Smooth muscle cell (in vitro differentiated cells): Measurements from ENCODE around the gene GNB2. TPM values are rescaled to one million over a fixed set of nuclear protein-coding genes. Genes with fewer than 3 reads are reported as not detected.
"Not testable (repeated sequence)": the region's sequence is repeated elsewhere in the genome, so short reads cannot be mapped to it uniquely, and the experiment has no call there.

Experiments
- DNase-seq: peaks from one replicate; lab custom pipeline; 2025; ENCODE audit not compliant: unreplicated experiment; lab: John Stamatoyannopoulos, UW
- H2AFZ ChIP-seq: fragments of 200-600 bp; sonication (generic); 2 replicates; pipeline ENCODE4 v1.6.0; 2016; ENCODE audit warnings: antibody characterized with exemption, low read depth, mild to moderate bottlenecking
- H3F3A ChIP-seq: fragments of 200-600 bp; sonication (generic); 2 replicates; pipeline ENCODE4 v1.6.0; 2017; ENCODE audit warnings: antibody characterized with exemption, low read depth
- H3K27ac ChIP-seq: fragments of 200-600 bp; sonication (generic); 2 replicates; pipeline ENCODE4 v1.5.1; 2016; ENCODE audit warnings: low read depth, mild to moderate bottlenecking
- H3K27me3 ChIP-seq: fragments of 200-600 bp; sonication (generic); 2 replicates; pipeline ENCODE4 v1.6.1; 2016; ENCODE audit warnings: low read depth, mild to moderate bottlenecking
- H3K36me3 ChIP-seq: fragments of 200-600 bp; sonication (generic); 2 replicates; pipeline ENCODE4 v1.5.1; 2016; ENCODE audit warnings: low read depth
- H3K4me1 ChIP-seq: fragments of 200-600 bp; sonication (generic); 2 replicates; pipeline ENCODE4 v1.5.1; 2016; ENCODE audit warnings: low read depth
- H3K4me2 ChIP-seq: fragments of 200-600 bp; sonication (generic); 2 replicates; pipeline ENCODE4 v1.6.0; 2016; ENCODE audit warnings: mild to moderate bottlenecking
- H3K4me3 ChIP-seq: fragments of 200-600 bp; sonication (generic); 2 replicates; pipeline ENCODE4 v1.5.1; 2016; ENCODE audit warnings: mild to moderate bottlenecking
- H3K79me2 ChIP-seq: fragments of 200-600 bp; sonication (generic); 2 replicates; pipeline ENCODE4 v1.6.0; 2016; ENCODE audit warnings: low read depth, mild to moderate bottlenecking
- H3K9ac ChIP-seq: fragments of 200-600 bp; sonication (generic); 2 replicates; pipeline ENCODE4 v1.6.0; 2016; ENCODE audit warnings: low read depth
- H3K9me3 ChIP-seq: fragments of 200-600 bp; sonication (generic); replicated peaks from 2 replicates; pipeline ENCODE4 v1.5.1; 2016; ENCODE audit warnings: low read depth
- H4K20me1 ChIP-seq: fragments of 200-600 bp; sonication (generic); 2 replicates; pipeline ENCODE4 v1.6.0; 2016; ENCODE audit warnings: low read depth
- WGBS: methylation state at CpG from one replicate; pipeline ENCODE4 v1.1.7; 2016; ENCODE audit warnings: low lambda C conversion rate; 5-methylcytosine and 5-hydroxymethylcytosine counted together
- polyA plus RNA-seq: library from polyadenylated mRNA; unstranded; fragments of >200 nt; fragmentation: Nextera tagmentation; extraction: Ambion mirVana; gene quantifications from 2 replicates; pipeline ENCODE4 v1.2.1, GENCODE V29; 2016
- total RNA-seq: library from RNA; depleted of rRNA; stranded (reverse); fragments of >200 nt; gene quantifications from 2 replicates; pipeline ENCODE4 v1.2.3, GENCODE V29; 2014
- TF ChIP-seq, protein P1 (sequence below): fragments of 200-600 bp; sonication (generic); IDR thresholded peaks from 2 replicates; pipeline ENCODE4 v1.5.1; 2017; ENCODE audit warnings: borderline replicate concordance, mild to moderate bottlenecking, antibody characterized with exemption; ENCODE audit not compliant: insufficient read depth, poor library complexity, severe bottlenecking

The GNB2 gene
- total and polyA plus RNA-seq, 2 experiments from 2014 or later, result 90.7 to 219 TPM

DNA sequence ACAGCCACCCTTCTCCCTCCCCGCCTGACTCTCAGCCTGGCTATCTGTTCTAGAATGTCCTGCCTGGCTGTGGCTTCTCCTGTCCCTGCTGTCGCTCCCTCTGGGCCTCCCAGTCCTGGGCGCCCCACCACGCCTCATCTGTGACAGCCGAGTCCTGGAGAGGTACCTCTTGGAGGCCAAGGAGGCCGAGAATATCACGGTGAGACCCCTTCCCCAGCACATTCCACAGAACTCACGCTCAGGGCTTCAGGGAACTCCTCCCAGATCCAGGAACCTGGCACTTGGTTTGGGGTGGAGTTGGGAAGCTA, 47.9 kb downstream of the GNB2 start:
- no peaks in the 10 kb centered on the region for H3K79me2 ChIP-seq
- no peak overlapping the region for H3K9ac ChIP-seq
- H4K20me1 ChIP-seq, result no peaks in the 10 kb centered on the region
- no peaks in the 10 kb centered on the region for H3K36me3 ChIP-seq
- peaks cover 49% of the 10 kb centered on the region for H3K27me3 ChIP-seq
- no peak overlapping the region for H3K27ac ChIP-seq
- H3F3A ChIP-seq, result peaks cover 3% of the 10 kb centered on the region
- TF ChIP-seq, protein P1, sequence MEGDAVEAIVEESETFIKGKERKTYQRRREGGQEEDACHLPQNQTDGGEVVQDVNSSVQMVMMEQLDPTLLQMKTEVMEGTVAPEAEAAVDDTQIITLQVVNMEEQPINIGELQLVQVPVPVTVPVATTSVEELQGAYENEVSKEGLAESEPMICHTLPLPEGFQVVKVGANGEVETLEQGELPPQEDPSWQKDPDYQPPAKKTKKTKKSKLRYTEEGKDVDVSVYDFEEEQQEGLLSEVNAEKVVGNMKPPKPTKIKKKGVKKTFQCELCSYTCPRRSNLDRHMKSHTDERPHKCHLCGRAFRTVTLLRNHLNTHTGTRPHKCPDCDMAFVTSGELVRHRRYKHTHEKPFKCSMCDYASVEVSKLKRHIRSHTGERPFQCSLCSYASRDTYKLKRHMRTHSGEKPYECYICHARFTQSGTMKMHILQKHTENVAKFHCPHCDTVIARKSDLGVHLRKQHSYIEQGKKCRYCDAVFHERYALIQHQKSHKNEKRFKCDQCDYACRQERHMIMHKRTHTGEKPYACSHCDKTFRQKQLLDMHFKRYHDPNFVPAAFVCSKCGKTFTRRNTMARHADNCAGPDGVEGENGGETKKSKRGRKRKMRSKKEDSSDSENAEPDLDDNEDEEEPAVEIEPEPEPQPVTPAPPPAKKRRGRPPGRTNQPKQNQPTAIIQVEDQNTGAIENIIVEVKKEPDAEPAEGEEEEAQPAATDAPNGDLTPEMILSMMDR, result no peak
- DNase-seq, result no peak
- H3K4me3 ChIP-seq, result no peak overlapping the region
- H2AFZ ChIP-seq, result no peak overlapping the region
- H3K9me3 ChIP-seq, result no peaks in the 10 kb centered on the region
- peaks cover 11% of the 10 kb centered on the region for H3K4me1 ChIP-seq
- WGBS, result 82% methylated on average over 8 of the region's 8 CpGs
- H3K4me2 ChIP-seq, result no peak overlapping the region

DNA sequence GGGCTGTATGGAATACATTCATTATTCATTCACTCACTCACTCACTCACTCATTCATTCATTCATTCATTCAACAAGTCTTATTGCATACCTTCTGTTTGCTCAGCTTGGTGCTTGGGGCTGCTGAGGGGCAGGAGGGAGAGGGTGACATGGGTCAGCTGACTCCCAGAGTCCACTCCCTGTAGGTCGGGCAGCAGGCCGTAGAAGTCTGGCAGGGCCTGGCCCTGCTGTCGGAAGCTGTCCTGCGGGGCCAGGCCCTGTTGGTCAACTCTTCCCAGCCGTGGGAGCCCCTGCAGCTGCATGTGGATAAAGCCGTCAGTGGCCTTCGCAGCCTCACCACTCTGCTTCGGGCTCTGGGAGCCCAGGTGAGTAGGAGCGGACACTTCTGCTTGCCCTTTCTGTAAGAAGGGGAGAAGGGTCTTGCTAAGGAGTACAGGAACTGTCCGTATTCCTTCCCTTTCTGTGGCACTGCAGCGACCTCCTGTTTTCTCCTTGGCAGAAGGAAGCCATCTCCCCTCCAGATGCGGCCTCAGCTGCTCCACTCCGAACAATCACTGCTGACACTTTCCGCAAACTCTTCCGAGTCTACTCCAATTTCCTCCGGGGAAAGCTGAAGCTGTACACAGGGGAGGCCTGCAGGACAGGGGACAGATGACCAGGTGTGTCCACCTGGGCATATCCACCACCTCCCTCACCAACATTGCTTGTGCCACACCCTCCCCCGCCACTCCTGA, 49.1 kb downstream of the GNB2 start:
- Histone ChIP-seq H3K36me3 (no peaks in the 10 kb centered on the region), H3K27ac (no peak overlapping the region), H3K4me1 (peaks cover 11% of the 10 kb centered on the region), H3K9ac (no peak overlapping the region), H2AFZ (no peak overlapping the region), H4K20me1 (no peaks in the 10 kb centered on the region), H3F3A (peaks cover 3% of the 10 kb centered on the region), H3K79me2 (no peaks in the 10 kb centered on the region), H3K4me2 (no peak overlapping the region), H3K9me3 (no peaks in the 10 kb centered on the region), H3K27me3 (peaks cover 49% of the 10 kb centered on the region), H3K4me3 (no peak overlapping the region)
- no peak for DNase-seq
- TF ChIP-seq, protein P1, result no peak
- 90% methylated on average over 17 of the region's 17 CpGs for WGBS

DNA sequence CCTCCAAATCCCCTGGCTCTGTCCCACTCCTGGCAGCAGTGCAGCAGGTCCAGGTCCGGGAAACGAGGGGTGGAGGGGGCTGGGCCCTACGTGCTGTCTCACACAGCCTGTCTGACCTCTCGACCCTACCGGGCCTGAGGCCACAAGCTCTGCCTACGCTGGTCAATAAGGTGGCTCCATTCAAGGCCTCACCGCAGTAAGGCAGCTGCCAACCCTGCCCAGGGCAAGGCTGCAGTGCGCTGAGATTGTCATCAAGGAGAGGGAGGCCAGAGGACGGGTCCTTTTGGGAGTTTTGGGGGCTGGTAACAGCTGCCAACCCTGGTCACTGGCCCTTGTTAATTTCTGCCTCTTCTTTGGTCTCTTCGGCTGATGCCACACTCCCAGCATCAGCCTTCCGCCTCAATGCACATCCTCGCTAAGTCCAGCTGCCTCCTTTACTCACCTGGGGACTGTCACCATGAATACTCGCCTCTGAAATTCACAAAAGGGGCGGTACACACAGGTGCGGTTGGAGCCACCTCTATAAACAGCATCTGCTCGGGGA, 50.3 kb downstream of the GNB2 start:
- Histone ChIP-seq H3K36me3 (no peaks in the 10 kb centered on the region), H3K27me3 (peaks cover 51% of the 10 kb centered on the region), H3K27ac (no peak overlapping the region), H3K79me2 (no peaks in the 10 kb centered on the region), H3K9me3 (no peaks in the 10 kb centered on the region), H3K4me3 (no peak overlapping the region), H3K9ac (no peak overlapping the region), H2AFZ (no peak overlapping the region), H4K20me1 (no peaks in the 10 kb centered on the region), H3K4me2 (no peak overlapping the region), H3F3A (peaks cover 3% of the 10 kb centered on the region), H3K4me1 (peaks cover 11% of the 10 kb centered on the region)
- WGBS, result 89% methylated on average over 16 of the region's 16 CpGs
- no peak for DNase-seq
- TF ChIP-seq, protein P1, result no peak

DNA sequence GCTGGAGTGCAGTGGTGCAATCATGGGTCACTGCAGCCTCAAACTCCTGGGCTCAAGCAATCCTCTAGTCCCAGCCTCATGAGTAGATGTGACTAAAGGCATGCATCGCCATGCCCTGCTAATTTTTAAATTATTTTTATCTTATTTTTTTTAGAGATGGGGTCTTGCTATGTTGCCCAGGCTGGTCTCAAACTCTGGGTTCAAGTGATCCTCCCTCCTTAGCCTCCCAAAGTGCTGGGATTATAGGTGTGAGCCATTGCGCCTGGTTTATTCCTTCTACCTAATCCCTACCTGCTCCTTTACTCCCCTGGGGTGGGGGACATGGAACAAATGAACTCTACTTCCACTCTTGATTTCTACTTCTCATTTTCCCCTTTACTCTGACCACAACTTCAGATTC, 50.8 kb downstream of the GNB2 start:
- H3K9ac ChIP-seq, H3F3A ChIP-seq, H4K20me1 ChIP-seq, DNase-seq, H3K36me3 ChIP-seq, H3K79me2 ChIP-seq, H3K4me3 ChIP-seq, H3K9me3 ChIP-seq, H2AFZ ChIP-seq, H3K4me2 ChIP-seq, H3K27ac ChIP-seq: not testable (repeated sequence)
- 100% methylated on average over 2 of the region's 2 CpGs for WGBS
- Histone ChIP-seq H3K27me3 (peaks cover 50% of the 10 kb centered on the region), H3K4me1 (peaks cover 11% of the 10 kb centered on the region)
